GM13977 (cell line): ENCODE data around the gene MTMR3.

Source experiments
- DNase-seq: peaks from one replicate; pipeline ENCODE4 v3.0.0; 2012; ENCODE audit warnings: low spot score
- CTCF ChIP-seq: IDR thresholded peaks from 2 replicates; pipeline ENCODE4 v1.5.1; 2012; ENCODE audit warnings: mild to moderate bottlenecking, control low read depth; ENCODE audit not compliant: insufficient read depth; ENCODE audit errors: extremely low read depth, missing control alignments
- in situ Hi-C: fragments of 300-500 bp; cut with MboI; formaldehyde crosslinking; loops from one replicate; pipeline ENCODE4 v1.12.0; 2022; ENCODE audit warnings: low sequenced_read_pairs, low pct_unique_long_range_greater_than_20kb, mixed read lengths, inconsistent platforms; ENCODE audit not compliant: unreplicated experiment

Gene MTMR3

DNA sequence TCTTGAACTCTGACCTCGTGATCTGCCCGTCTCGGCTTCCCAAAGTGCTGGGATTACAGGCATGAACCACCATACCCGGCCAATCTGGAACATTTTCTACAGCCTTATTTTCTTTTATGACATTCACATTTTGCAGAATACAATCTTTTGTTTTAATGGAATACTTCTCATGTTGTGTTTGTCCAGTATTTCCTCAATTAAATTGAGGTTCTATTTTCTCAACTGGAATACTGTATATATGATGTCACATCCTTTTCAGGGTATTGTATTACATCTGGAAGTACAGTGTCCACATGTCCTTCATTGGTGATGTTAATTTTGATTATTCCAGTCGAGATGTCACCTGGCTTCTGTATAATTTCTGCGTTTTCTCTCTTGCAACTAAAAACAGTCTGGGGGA, 106.5 kb downstream of the MTMR3 start:
- DNase-seq, result no peak
- in situ Hi-C loops, result no loop called here
- no peak for TF ChIP-seq CTCF

- TF ChIP-seq CTCF, result no peak
- DNase-seq, result no peak
- in situ Hi-C loops, result no loop called here
These were observed 109.6 kb downstream of the MTMR3 start for GRCh38 chr22:29992341-29993275.

GRCh38 chr22:29994027-29994715, 111.2 kb downstream of the MTMR3 start:
- no peak for DNase-seq
- TF ChIP-seq CTCF, result no peak
- in situ Hi-C loops, result no loop called here

GRCh38 chr22:29994943-29995342, 112.0 kb downstream of the MTMR3 start:
- TF ChIP-seq CTCF, result no peak
- in situ Hi-C loops, result no loop called here
- no peak for DNase-seq

DNA sequence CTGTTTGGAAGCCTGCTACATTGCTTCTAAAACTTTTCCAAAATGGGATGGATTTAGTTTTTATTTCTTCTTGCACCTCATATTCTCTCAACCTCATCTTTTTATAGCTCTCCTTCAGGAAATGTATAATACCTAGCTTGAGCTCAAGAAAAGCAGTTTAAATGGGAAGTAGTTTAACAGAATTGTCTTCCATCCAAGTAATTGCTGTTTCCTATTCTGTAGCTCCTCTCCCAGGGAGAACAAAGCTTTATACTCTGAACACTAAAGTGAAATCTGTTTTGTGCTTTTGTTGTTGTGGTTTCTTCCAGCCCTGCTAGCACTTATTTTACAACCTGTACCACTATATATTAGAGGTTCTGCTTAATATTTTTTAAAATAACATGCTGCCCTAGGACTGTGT, 114.1 kb downstream of the MTMR3 start:
- no peak for DNase-seq
- in situ Hi-C loops, result no loop called here

DNA sequence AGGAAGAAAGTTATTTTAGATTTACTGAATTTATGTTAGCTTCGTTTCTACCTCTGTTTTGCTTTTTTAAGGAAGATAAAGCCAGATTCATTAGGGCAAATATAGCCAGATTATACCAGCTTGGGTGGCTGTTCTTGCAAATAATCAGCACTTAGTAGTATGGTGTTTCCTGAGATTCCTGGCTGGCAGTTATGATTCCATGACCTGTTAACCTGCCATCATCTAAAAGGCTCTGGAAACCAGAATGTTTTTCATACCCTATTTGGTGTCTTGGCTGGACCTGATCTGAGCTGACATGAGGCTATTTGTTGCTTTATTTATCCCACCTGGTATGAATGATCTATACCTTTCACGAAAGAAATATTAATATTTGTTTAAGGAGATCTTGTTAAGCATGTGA, 114.5 kb downstream of the MTMR3 start:
- in situ Hi-C loops, result no loop called here
- DNase-seq, result no peak
- no peak for TF ChIP-seq CTCF

More for the DNA sequence above, 114.1 kb downstream of the MTMR3 start:
- TF ChIP-seq CTCF, result no peak
